HG03439 (cell line): ENCODE results near the gene CCDC187.

Experiments
- ATAC-seq: cut with Tn5 transposase; IDR thresholded peaks from one replicate; pipeline ENCODE4 v1.9.1; 2021; ENCODE audit warnings: mild to moderate bottlenecking, moderate library complexity; ENCODE audit not compliant: unreplicated experiment

Gene CCDC187

GRCh38 chr9:136230773-136231172, 73.1 kb downstream of the CCDC187 start:
- no peak for ATAC-seq

GRCh38 chr9:136230365-136230764, 73.5 kb downstream of the CCDC187 start:
- ATAC-seq = no peak

GRCh38 chr9:136229096-136230065, 74.5 kb downstream of the CCDC187 start:
- no peak for ATAC-seq

GRCh38 chr9:136228107-136228875, 75.6 kb downstream of the CCDC187 start:
- no peak for ATAC-seq

- no peak for ATAC-seq
Observed at GRCh38 chr9:136226680-136227407, 77.0 kb downstream of the CCDC187 start.

- ATAC-seq = peak; percentile 49
Observed at GRCh38 chr9:136225748-136226679, 77.9 kb downstream of the CCDC187 start.

GRCh38 chr9:136225366-136225747, 78.5 kb downstream of the CCDC187 start:
- peak; percentile 41 for ATAC-seq

GRCh38 chr9:136223871-136224640, 79.8 kb downstream of the CCDC187 start:
- ATAC-seq = no peak

GRCh38 chr9:136222906-136223285, 81.0 kb downstream of the CCDC187 start:
- no peak for ATAC-seq

- ATAC-seq = no peak
Observed at GRCh38 chr9:136222166-136222905, 81.6 kb downstream of the CCDC187 start.

- no peak for ATAC-seq
Observed at GRCh38 chr9:136220017-136220729, 83.7 kb downstream of the CCDC187 start.

- no peak for ATAC-seq
Observed at GRCh38 chr9:136219276-136219675, 84.6 kb downstream of the CCDC187 start.

- no peak for ATAC-seq
Observed at GRCh38 chr9:136218673-136219072, 85.2 kb downstream of the CCDC187 start.

- no peak for ATAC-seq
Observed at GRCh38 chr9:136218271-136218670, 85.6 kb downstream of the CCDC187 start.

- ATAC-seq = no peak
Observed at GRCh38 chr9:136216541-136217244, 87.2 kb downstream of the CCDC187 start.

GRCh38 chr9:136213733-136214132, 90.2 kb downstream of the CCDC187 start:
- no peak for ATAC-seq

- ATAC-seq = no peak
Observed at GRCh38 chr9:136212345-136212950, 91.4 kb downstream of the CCDC187 start.
